Measurements from ENCODE around the gene CTU1.

CTU1 gene

GRCh38 chr19:51131780-51132680 is 23.8 kb upstream of the CTU1 start:
- no peak for DNase-seq (ENCODE audit: low spot score)

GRCh38 chr19:51129716-51130115 is 21.5 kb upstream of the CTU1 start:
- DNase-seq (ENCODE audit: low spot score) = no peak

- no peak for DNase-seq (ENCODE audit: low spot score)
These were observed 20.0 kb upstream of the CTU1 start for GRCh38 chr19:51128227-51128626.

GRCh38 chr19:51127755-51128154 is 19.5 kb upstream of the CTU1 start:
- no peak for DNase-seq (ENCODE audit: low spot score)

GRCh38 chr19:51127032-51127431 is 18.8 kb upstream of the CTU1 start:
- DNase-seq (ENCODE audit: low spot score) = no peak

GRCh38 chr19:51125421-51126075 is 17.3 kb upstream of the CTU1 start:
- DNase-seq (ENCODE audit: low spot score) = no peak

- DNase-seq (ENCODE audit: low spot score) = no peak
These were observed 16.5 kb upstream of the CTU1 start, which contains the start of gene SIGLEC9 for GRCh38 chr19:51124729-51125128. SIGLEC9 (plus strand) TSS chr19:51124906; CDS start chr19:51124975, 69 bp downstream.

- DNase-seq (ENCODE audit: low spot score) = no peak
These were observed 16.0 kb upstream of the CTU1 start for GRCh38 chr19:51124216-51124615.

- no peak for DNase-seq (ENCODE audit: low spot score)
These were observed 15.6 kb upstream of the CTU1 start for GRCh38 chr19:51123802-51124201.

- DNase-seq (ENCODE audit: low spot score) = no peak
These were observed 15.2 kb upstream of the CTU1 start for GRCh38 chr19:51123381-51123800.

GRCh38 chr19:51122112-51122981 is 14.1 kb upstream of the CTU1 start:
- no peak for DNase-seq (ENCODE audit: low spot score)

- DNase-seq (ENCODE audit: low spot score) = no peak
These were observed 13.0 kb upstream of the CTU1 start for GRCh38 chr19:51121257-51121656.

- no peak for DNase-seq (ENCODE audit: low spot score)
These were observed 12.0 kb upstream of the CTU1 start for GRCh38 chr19:51120160-51120559.

- no peak for DNase-seq (ENCODE audit: low spot score)
These were observed 11.4 kb upstream of the CTU1 start for GRCh38 chr19:51119611-51120010.

- DNase-seq (ENCODE audit: low spot score) = no peak
These were observed 10.9 kb upstream of the CTU1 start for GRCh38 chr19:51119101-51119500.

- no peak for DNase-seq (ENCODE audit: low spot score)
These were observed 8.6 kb upstream of the CTU1 start for GRCh38 chr19:51116736-51117286.

- DNase-seq (ENCODE audit: low spot score) = no peak
These were observed 6.0 kb upstream of the CTU1 start for GRCh38 chr19:51114087-51114729.

GRCh38 chr19:51111606-51112005 is 3.4 kb upstream of the CTU1 start:
- DNase-seq (ENCODE audit: low spot score) = no peak

GRCh38 chr19:51110666-51110971 is 2.4 kb upstream of the CTU1 start:
- DNase-seq (ENCODE audit: low spot score) = no peak

- DNase-seq (ENCODE audit: low spot score) = no peak
These were observed 567 bp upstream of the CTU1 start for GRCh38 chr19:51108805-51109146.

- DNase-seq (ENCODE audit: low spot score) = peak; percentile 26
These were observed 673 bp downstream of the CTU1 start for GRCh38 chr19:51107406-51108065.
